HG02938 (cell line): Measurements from ENCODE around the gene PGGHG.
"Not testable (repeated sequence)": the region's sequence is repeated elsewhere in the genome, so short reads cannot be mapped to it uniquely, and the experiment has no call there.

Experiments
- ATAC-seq: cut with Tn5 transposase; IDR thresholded peaks from one replicate; pipeline ENCODE4 v1.9.1; 2021; ENCODE audit warnings: mild to moderate bottlenecking, moderate library complexity; ENCODE audit not compliant: unreplicated experiment

PGGHG gene

DNA sequence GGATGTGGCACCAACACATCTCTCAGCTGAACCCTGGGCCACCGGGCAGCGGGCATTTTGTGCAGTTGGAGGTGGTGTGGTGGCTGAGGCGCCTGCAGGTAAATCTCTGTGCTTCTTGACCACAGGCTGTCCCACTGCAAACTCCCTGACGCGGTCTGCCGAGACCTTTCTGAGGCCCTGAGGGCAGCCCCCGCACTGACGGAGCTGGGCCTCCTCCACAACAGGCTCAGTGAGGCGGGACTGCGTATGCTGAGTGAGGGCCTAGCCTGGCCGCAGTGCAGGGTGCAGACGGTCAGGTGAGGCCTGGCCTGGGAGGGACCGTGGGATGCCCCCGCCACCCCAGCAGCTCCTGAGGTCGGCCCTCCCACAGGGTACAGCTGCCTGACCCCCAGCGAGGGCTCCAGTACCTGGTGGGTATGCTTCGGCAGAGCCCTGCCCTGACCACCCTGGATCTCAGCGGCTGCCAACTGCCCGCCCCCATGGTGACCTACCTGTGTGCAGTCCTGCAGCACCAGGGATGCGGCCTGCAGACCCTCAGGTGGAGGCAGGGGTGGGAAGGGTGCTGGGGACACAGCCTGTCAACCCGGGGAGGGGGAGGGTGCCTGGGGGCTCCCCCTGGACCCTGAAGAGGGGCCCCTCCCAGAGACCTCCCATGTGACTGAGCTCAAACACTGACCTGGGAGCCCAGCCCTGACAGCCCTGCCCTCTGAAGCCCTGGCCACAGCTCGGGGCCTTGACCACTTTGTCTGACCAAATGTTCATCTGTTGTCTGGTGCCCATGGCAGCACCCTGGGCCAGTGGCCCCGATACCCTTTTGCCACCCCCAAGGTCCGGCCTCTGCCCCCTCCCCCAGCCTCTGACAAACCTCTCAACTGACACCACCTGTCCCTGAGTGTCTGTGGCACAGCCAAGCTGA is 4.6 kb upstream of the PGGHG start:
- ATAC-seq, result no peak

DNA sequence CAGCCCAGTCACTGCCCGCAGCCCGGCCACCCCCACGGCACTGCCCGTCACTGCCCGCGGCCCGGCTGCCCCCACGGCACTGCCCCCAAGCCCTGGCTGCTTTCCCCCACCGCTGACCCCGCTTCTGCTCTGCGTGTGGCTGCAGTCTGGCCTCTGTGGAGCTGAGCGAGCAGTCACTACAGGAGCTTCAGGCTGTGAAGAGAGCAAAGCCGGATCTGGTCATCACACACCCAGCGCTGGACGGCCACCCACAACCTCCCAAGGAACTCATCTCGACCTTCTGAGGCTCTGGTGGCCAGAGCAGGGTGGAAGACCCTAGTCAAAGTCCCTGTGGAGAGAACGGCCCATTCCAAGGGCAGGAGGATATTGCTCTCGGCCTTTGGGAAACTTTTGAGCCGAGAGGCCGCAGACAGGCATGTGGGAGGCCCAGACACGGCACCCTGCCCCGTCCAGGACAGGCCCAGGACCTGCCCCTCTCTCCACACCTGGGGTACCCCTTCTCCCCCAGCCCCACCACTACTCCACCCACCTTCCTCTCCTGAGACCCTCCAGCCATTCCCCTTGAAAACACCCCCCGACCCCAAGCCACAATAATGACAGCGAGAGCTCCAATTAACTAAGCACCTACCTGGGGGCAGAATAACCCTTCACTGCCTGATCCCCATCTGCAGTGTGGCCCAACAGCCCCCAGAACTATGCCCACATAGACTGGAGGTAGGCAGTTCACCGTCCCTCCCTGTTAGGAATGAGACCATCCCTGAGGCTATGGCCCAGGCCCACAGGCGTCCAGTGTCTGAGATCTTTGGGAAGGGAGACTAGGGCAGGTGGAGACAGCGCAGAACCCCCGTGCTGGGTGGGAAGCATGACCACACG is 3.7 kb upstream of the PGGHG start:
- ATAC-seq, result no peak

DNA sequence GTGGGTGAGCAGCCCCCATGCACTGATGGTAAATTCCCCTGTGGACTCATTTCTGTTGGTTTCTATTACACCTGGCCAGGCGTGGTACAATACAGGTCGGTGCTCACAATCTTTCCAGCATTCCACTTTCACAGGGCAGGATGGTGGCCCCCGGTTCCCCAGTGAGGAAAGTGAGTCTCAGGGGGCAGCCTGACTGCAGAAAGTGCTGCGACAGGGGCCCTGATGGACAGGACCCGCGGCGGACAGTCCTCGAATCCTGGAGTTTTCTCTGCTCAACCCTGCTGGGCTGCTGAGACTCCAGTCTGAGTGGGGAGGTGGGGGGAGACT is 3.1 kb upstream of the PGGHG start:
- ATAC-seq, result no peak

DNA sequence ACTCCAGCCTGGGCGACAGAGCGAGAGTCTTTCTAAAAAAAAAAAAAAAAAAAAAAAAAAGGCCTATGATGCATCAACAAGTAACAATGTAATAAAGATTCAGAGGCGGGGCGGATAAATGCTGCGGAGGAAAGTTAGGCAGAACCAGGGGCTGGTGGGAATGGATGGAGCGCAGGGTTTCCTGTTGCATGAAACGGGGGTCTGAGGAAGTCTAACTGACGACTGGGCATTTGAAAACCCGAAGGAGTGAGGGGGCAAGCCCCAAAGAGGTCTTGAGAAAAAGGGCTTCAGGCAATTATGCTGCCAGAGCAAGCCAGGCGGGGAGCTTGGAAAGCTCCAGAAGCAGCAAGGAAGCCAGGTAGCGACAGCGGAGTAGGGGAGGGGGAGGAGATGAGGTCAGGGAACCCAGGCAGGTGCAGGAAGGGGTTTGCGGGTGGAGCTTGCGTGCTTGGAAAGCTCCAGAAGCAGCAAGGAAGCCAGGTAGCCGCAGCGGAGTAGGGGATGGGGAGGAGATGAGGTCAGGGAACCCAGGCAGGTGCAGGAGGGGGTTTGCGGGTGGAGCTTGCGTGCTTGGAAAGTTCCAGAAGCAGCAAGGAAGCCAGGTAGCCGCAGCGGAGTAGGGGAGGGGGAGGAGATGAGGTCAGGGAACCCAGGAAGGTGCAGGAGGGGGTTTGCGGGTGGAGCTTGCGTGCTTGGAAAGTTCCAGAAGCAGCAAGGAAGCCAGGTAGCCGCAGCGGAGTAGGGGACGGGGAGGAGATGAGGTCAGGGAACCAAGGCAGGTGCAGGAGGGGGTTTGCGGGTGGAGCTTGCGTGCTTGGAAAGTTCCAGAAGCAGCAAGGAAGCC is 1.7 kb upstream of the PGGHG start:
- not testable (repeated sequence) for ATAC-seq

DNA sequence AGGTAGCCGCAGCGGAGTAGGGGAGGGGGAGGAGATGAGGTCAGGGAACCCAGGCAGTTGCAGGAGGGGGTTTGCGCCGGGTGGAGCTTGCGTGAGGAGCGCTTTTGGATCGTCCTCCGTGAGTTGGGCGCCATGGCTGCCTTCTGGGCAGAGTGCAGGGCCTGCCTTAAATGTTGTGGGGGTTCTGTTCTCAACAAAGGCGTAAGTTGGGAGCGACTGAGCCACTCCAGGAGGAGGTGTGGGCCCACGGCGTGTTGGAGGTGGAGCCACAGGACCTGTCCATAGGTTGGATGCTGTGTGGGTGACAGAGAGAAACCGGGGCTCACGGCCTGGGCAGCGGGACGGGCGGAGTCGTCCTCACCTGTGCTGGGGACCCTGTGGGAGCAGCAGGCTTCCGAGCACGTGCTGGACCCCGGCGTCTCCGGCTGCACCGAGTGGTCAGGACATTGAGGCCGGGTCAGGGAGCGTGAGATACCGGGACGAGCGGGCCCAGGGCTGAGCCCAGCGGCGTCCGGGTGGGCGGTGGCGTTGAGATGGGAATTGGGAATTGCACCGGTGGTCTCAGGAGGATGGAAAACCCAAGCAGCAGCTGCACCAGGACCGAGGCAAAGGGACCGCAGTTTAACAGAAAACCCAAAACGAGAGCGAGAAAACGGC is 977 bp upstream of the PGGHG start:
- no peak for ATAC-seq

DNA sequence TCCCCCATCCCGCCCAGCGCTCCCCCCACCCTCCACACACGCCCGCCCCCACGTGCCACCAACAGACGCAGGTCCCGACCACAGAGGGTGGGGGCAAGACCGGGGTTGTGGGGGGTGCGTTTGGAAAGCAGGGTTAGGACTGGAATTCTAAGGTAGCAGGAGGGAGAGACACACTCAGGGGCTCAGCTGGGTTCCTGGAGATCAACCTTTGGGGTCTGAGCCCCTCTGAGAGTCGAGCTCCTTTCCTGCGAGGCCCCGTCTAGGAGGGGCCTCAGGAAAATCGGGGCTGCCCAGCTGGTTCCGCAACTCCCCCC is 429 bp downstream of the PGGHG start:
- ATAC-seq, result no peak

DNA sequence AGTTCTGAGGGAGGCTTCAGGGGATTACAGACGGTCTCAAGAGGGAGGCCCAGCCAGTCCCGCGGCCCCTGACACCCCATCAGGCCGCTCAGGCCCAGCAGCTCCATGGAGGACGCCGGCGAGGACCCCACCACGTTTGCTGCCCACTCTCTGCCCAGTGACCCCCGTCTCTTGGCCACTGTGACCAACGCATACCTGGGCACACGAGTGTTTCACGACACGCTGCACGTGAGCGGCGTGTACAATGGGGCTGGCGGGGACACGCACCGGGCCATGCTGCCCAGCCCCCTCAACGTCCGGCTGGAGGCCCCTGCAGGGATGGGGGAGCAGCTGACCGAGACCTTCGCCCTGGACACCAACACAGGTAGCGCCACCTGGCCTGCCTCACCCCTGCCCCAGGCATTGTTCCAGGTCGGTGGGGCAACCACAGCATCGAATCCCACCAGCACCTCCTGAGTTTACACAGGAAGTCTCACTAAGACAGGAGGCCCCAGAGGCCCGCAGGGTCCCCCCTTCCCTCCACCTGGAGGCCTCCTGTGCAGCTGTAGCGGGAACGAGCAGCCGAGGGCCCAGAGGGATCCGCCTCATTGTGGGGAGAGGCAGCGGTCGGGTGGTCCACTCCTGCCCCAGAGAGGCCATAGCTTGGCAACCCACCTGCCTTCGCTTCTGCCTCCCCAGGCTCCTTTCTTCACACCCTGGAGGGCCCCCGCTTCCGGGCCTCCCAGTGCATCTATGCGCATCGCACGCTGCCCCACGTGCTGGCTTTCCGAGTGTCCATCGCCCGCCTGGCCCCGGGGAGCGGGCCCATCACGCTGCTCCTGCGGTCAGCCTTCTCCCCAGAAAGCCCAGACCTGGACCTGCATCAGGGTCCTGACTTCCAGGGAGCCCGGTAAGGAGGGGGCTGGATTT is 1.0 kb downstream of the PGGHG start:
- no peak for ATAC-seq

DNA sequence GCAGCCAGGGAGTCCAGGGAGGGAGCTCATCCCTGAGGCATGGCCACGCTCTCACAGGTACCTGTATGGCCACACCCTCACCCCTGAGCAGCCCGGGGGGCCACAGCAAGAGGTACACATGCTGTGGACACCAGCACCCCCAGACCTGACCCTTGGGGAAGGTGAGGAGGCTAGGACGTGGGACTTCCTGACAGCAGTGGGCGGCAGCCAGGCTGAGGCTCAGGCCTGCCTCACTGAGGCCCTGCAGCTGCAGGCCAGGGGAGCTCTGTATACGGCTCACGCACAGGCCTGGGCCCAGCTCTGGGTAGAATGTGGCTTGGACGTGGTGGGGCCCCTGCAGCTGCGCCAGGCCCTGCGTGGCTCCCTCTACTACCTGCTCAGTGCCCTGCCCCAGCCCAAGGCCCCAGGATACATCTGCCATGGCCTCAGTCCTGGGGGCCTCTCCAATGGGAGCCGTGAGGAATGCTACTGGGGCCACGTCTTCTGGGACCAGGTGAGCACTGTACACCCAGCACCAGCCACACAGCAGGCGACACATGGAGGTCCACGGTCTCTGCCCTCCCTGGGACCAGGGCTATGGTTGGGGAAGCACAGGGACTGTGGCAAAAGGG is 1.8 kb downstream of the PGGHG start:
- no peak for ATAC-seq

DNA sequence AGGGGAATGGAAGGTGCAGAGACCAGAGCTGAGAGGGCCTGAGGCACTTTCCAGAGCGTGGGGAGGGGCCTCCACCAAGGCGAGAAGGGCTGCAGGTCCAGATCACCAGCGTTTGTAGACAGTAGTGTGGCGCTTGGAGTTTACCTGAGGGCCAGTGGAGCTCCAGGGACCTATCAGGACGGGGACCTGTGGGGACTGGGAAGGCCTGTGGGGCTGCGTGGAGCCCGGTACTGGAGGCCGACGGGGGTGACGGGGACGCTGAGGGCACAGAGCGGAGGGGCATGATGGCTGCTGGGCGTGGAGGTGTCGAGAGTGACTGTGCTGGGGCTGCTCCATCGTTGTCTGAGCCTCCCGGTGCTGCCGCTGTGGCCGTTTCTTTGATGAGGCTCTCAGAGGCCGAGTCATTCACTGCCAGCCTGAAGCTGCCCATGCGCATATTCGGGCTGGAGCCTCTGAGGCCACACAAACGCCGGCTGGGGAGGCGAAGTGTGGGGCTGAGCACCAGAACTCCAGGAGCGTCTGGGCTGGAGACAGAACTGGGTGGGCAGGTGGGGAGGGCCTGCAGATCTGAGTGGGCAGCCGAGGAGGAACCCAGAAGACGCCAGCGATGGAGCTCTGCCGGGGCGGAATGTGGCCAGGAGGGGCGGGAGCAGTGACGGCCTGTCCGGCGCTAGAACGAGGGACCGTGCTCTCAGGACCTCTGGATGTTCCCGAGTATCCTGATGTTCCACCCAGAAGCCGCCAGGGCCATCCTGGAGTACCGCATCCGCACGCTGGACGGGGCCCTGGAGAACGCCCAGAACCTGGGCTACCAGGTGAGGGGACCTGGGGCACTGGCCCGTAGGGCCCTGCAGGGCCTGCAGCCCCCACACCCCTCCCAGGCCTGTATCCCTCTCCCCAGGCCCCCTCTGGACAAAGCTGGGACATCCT is 2.6 kb downstream of the PGGHG start:
- ATAC-seq, result no peak

DNA sequence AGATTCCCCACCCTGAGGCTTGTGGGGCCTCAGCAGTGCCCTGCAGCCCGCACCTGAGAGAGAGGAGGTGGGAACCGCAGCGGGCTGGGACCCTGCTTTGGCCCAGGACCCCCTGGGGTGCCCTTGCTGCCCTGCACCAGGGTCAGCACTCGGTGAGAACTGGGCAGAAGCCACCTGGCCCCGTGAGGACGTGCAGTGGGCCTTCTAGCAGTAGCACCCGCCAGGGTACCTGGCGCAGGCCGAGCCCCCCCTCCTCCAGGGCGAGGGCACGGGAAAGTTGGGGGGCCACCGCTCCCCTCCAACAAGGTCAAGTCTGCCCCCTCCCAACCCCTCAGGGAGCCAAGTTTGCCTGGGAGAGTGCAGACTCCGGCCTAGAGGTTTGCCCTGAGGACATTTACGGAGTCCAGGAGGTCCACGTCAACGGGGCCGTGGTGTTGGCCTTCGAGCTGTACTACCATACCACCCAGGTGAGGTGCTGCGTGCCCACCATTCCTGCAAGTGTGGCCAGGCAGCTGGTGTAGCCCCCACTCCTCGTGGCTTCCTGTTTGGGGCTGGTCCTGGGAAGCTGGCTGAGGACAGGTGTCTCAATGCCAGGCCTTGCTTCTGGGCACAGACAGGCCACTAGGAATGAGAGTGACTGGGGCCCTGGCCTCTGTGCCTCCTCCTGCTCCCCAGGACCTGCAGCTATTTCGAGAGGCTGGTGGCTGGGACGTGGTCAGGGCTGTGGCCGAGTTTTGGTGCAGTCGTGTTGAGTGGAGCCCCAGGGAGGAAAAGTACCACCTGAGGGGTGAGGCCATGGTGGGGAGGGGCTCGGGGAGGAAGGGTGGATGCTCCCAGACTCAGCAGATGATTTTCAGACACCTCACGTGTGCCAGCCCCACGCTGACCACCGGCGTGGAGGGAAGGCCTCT is 3.5 kb downstream of the PGGHG start:
- no peak for ATAC-seq

DNA sequence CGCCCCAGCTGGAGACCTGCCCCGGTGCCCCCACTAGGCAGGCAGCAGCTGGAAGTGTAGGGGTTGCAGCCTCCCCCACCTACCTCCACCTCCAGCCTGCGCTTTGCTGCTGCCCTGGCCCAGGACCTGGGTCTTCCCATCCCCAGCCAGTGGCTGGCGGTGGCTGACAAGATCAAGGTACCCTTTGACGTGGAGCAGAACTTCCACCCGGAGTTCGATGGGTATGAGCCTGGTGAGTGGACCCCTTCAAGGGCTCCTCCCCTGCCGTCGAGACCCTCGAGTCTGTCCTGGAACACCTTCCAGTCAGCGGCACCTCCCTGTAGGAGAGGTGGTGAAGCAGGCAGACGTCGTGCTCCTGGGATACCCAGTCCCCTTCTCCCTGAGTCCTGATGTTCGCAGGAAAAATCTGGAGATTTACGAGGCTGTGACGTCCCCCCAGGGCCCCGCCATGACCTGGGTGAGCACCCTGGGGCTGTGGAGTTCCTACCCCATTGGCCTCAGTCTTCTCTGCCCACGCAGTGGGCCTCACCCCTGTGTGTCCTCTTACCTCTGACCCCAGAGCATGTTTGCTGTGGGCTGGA is 4.4 kb downstream of the PGGHG start:
- no peak for ATAC-seq

DNA sequence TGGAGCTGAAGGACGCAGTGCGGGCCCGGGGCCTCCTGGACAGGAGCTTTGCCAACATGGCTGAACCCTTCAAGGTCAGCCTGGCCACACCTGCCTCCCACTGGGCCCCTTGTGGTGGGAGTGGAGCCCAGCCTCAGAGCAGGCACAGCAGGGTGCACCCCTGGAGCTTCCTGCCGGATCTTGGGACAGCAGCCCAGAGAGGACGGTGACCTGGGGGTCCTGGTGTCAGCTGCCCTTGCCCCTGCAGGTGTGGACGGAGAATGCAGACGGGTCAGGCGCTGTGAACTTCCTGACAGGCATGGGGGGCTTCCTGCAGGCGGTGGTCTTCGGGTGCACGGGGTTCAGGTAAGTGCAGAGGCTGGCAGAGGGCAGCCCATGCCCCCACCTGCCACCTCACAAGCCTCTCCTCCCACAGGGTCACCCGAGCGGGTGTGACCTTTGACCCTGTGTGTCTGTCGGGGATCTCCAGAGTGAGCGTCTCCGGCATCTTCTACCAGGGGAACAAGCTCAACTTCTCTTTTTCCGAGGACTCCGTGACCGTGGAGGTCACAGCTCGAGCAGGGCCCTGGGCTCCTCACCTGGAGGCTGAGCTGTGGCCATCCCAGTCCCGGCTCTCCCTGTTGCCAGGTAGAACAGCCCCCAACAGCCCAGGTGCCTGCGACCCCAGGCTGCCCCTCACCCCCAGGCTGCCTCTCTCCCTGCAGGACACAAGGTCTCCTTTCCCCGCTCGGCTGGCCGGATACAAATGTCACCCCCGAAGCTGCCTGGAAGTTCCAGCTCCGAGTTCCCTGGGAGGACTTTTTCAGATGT is 5.1 kb downstream of the PGGHG start:
- ATAC-seq, result no peak

DNA sequence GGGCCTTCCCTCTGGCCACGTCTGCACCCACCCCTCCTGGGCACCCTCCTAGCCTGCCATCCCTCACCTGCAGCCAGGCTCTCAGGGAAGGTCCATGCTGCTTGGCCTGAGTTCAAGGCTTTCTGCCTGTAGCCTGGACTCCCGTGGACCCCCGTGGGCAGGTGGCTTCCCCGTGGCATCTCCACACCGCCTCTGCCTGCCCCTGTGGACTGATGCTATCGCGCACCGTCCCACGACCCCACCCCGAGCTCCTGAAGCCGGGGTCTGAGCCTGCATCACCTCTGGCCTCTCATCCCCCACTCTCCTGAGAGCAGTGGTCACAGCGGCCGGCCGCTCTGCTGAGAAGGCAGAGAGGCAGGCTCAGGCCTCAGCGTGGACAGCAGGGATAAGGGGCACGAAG is 5.9 kb downstream of the PGGHG start:
- ATAC-seq, result no peak

DNA sequence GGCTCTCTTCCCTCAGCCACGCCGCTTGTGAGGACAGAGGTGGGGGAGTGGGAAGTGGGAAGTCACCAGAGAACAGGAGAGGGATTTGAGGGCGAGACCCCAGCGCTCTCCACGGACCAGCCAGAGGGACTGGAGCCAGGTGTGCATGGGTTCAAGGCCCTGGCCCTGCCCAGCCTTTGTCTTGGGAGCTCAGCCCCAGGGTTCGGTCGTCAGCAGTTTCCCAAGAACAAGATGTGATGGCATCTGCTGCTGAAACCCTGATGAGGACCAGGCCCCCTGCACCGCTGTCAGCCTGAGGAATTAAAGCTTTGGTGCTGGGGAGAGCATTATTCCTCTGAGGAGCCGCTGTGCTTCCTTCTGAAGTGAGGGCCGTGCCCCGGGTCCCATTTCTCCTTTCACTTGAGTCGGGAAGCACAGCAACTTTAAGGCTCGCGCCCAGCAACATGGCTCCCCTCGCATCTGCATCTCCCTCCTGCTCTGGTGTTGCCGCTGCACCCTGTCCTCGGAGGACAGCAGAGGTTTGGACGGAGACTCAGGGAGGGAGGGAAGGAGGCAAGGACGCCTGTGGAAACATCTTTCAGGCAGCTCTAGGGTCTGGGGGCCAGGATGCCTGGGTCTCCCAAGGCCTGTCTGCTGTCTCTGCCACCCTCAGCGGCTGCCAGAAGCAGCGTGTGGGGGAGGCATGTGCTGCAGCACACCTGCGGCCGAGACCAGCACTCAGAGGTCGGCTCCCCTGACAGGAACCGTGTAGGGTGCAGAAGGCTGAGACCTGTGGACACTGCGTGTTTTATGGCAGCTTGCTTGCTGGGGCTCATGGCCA is 6.6 kb downstream of the PGGHG start:
- no peak for ATAC-seq
